K562 (cell line): ENCODE results near the gene RHOA. TPM values are rescaled to one million over a fixed set of nuclear protein-coding genes. Genes with fewer than 3 reads are reported as not detected.

Experiments
- ATAC-seq: fragments of 200-7000 bp; cut with Tn5 transposase; 3 replicates; pipeline ENCODE4 v1.9.1; 2020; ENCODE audit warnings: moderate library complexity
- BruUV-seq: library from RNA; stranded (reverse); fragments of 400-500 nt; replicated peaks from 2 replicates; lab custom pipeline; 2021; lab: Mats Ljungman, UMichigan
- CTCF ChIA-PET: fragments of 300-600 bp; formaldehyde crosslinking; extraction: SDS; loops from one replicate; lab custom pipeline; 2021; ENCODE audit warnings: low intra/inter-chr PET ratio; lab: Yijun Ruan, JAX
- POLR2A ChIA-PET: fragments of 300-600, 350-650 bp; sonication (Branson Sonifier 250); formaldehyde crosslinking; extraction: SDS; loops from one replicate; lab custom pipeline; 2021; ENCODE audit warnings: antibody characterized with exemption, inconsistent platforms; lab: Yijun Ruan, JAX
- DNase-seq, 4 experiments: peaks; one replicate each; pipeline versions ENCODE4 v3.0.0 to v3.0.0-alpha.2; 2011 to 2018; ENCODE audit warnings: low spot score in 3 of 4, mixed read lengths in 3 of 4; ENCODE audit errors: extremely low read depth in 1 of 4
- FAIRE-seq: peaks from 2 replicates; lab custom pipeline; 2011; peaks lifted over from hg19 to GRCh38; lab: Jason Lieb, UNC
- H2AFZ ChIP-seq: 2 replicates; pipeline ENCODE4 v1.6.0; 2011; ENCODE audit warnings: low read depth, low read length, control low read depth, inconsistent platforms
- H3K27ac ChIP-seq: fragments of 200-600 bp; 3 replicates; pipeline ENCODE4 v1.8.0; 2011; ENCODE audit warnings: low read depth, mild to moderate bottlenecking, control low read depth, inconsistent platforms, low read length, moderate library complexity, mixed read lengths; ENCODE audit errors: extremely low read depth
- H3K27me3 ChIP-seq, 2 experiments: fragments of 300-600 bp in 1 of 2; 2 replicates in 1 of 2; 3 replicates in 1 of 2; pipeline versions ENCODE4 v1.6.0 to v1.8.0; 2011; ENCODE audit warnings: inconsistent platforms in 2 of 2, low read length in 2 of 2, mild to moderate bottlenecking in 1 of 2, mixed read lengths in 1 of 2, moderate library complexity in 1 of 2; ENCODE audit not compliant: control insufficient read depth in 2 of 2, insufficient read depth in 2 of 2
- H3K36me3 ChIP-seq: fragments of 300-600 bp; 3 replicates; pipeline ENCODE4 v1.8.0; 2011; ENCODE audit warnings: mild to moderate bottlenecking, low read length, inconsistent platforms; ENCODE audit not compliant: control insufficient read depth, insufficient read depth
- H3K4me1 ChIP-seq, 2 experiments: fragments of 200-600 bp in 1 of 2; replicated peaks in 1 of 2; 2 replicates in 1 of 2; 3 replicates in 1 of 2; pipeline versions ENCODE4 v1.5.1 to v1.8.0; 2011; ENCODE audit warnings: inconsistent platforms in 2 of 2, low read length in 2 of 2, mild to moderate bottlenecking in 1 of 2, mixed read lengths in 1 of 2, moderate library complexity in 1 of 2; ENCODE audit not compliant: control insufficient read depth in 2 of 2, insufficient read depth in 2 of 2
- H3K4me2 ChIP-seq: 2 replicates; pipeline ENCODE4 v1.6.1; 2011; ENCODE audit warnings: low read length, control low read depth, inconsistent platforms, mixed read lengths; ENCODE audit not compliant: insufficient read depth
- H3K4me3 ChIP-seq: fragments of 200-600 bp; sonication (generic), shearing (Covaris generic); 2 replicates; pipeline ENCODE4 v1.5.1; 2016; ENCODE audit warnings: control low read depth, inconsistent platforms
- H3K79me2 ChIP-seq: fragments of 200-600 bp; 3 replicates; pipeline ENCODE4 v1.8.0; 2011; ENCODE audit warnings: low read length, inconsistent platforms; ENCODE audit not compliant: control insufficient read depth, insufficient read depth
- H3K9ac ChIP-seq, 2 experiments: 2 replicates each; pipeline versions ENCODE4 v1.6.0 to v1.6.1; 2011; ENCODE audit warnings: low read depth in 2 of 2, low read length in 2 of 2, control low read depth in 1 of 2, inconsistent platforms in 1 of 2, mild to moderate bottlenecking in 1 of 2, mixed read lengths in 1 of 2; ENCODE audit not compliant: insufficient read depth in 1 of 2
- H3K9me1 ChIP-seq: one replicate; pipeline ENCODE4 v1.6.0; 2011; ENCODE audit warnings: inconsistent platforms, mild to moderate bottlenecking, low read length, moderate library complexity; ENCODE audit not compliant: control insufficient read depth, insufficient read depth
- H3K9me3 ChIP-seq: replicated peaks from 2 replicates; pipeline ENCODE4 v1.5.1; 2011; ENCODE audit warnings: low read depth, low read length, inconsistent platforms; ENCODE audit not compliant: control insufficient read depth, insufficient read depth
- H4K20me1 ChIP-seq: replicated peaks from 2 replicates; pipeline ENCODE4 v1.6.1; 2011; ENCODE audit warnings: low read length, inconsistent platforms, mixed read lengths; ENCODE audit not compliant: control insufficient read depth, insufficient read depth
- DIDO1 ChIP-seq: fragments of 450-650 bp; IDR thresholded peaks from 2 replicates; pipeline ENCODE4 v1.6.1; 2016; ENCODE audit warnings: low read depth, missing biosample characterization, missing genetic modification characterization
- GABPB2 ChIP-seq: fragments of 250-450 bp; sonication (Bioruptor Pico); conservative IDR thresholded peaks from 2 replicates; pipeline ENCODE4 v1.5.1; 2021; ENCODE audit warnings: mild to moderate bottlenecking
- HDAC3 ChIP-seq: fragments of 450-650 bp; IDR thresholded peaks from 2 replicates; pipeline ENCODE4 v1.6.1; 2018; ENCODE audit warnings: borderline replicate concordance, mild to moderate bottlenecking, moderate library complexity; ENCODE audit not compliant: partially characterized antibody
- NR3C1 ChIP-seq: sonication (generic); formaldehyde crosslinking; IDR thresholded peaks from 2 replicates; pipeline ENCODE4 v1.8.1; 2022; ENCODE audit warnings: missing genetic modification reagents
- PATZ1 ChIP-seq: fragments of 250-450 bp; sonication (Bioruptor Pico); IDR thresholded peaks from 2 replicates; pipeline ENCODE4 v1.5.0; 2020; ENCODE audit warnings: mild to moderate bottlenecking, borderline replicate concordance
- POLR2H ChIP-seq: IDR thresholded peaks from 2 replicates; pipeline ENCODE4 v1.6.1; 2016; ENCODE audit warnings: missing genetic modification characterization, low read depth, mild to moderate bottlenecking, control low read depth, missing compliant biosample characterization, moderate library complexity
- SIX5 ChIP-seq, 2 experiments: IDR thresholded peaks; 2 replicates each; pipeline ENCODE4 v1.6.1; 2011; ENCODE audit warnings: low read length in 2 of 2, borderline replicate concordance in 1 of 2, low read depth in 1 of 2, mild to moderate bottlenecking in 1 of 2, moderate library complexity in 1 of 2; ENCODE audit not compliant: insufficient read depth in 1 of 2
- XRCC3 ChIP-seq: fragments of 450-650 bp; IDR thresholded peaks from 2 replicates; pipeline ENCODE4 v1.6.1; 2017; ENCODE audit warnings: mild to moderate bottlenecking, moderate library complexity
- WGBS: fragments of 100-300 bp; shearing (Covaris generic); methylation state at CpG from one replicate; pipeline ENCODE4 v1.1.6; 2016; ENCODE audit warnings: low coverage, mixed read lengths; ENCODE audit not compliant: insufficient coverage; ENCODE audit errors: missing lambda C conversion rate; 5-methylcytosine and 5-hydroxymethylcytosine counted together
- in situ Hi-C: fragments of 300-500 bp; cut with MboI; formaldehyde crosslinking; loops from 4 replicates; pipeline ENCODE4 v1.15.0; 2018; ENCODE audit warnings: inconsistent platforms, mixed read lengths
- intact Hi-C: fragments of 100-400 bp; cut with micrococcal nuclease; formaldehyde crosslinking; loops from 2 replicates; pipeline ENCODE4 v1.14.2; 2022
- polyA plus RNA-seq, 8 experiments: library from polyadenylated mRNA; depleted of rRNA in 4 of 8; stranded (reverse) in 5 of 8; unstranded in 3 of 8; fragments of >200 nt; fragmentation: Nextera tagmentation in 2 of 8; fragmentation: Illumina TruSeq in 1 of 8; extraction: Ambion mirVana in 2 of 8; extraction: Trizol in 1 of 8; gene quantifications; 2 replicates each; pipeline versions ENCODE4 v1.2.1 to v1.2.3, GENCODE V29; 2011 to 2014; ENCODE audit warnings: inconsistent platforms in 1 of 8, missing spikeins in 1 of 8
- total RNA-seq, 7 experiments: library from RNA; depleted of rRNA in 6 of 7; stranded (reverse); fragments of >200 nt in 6 of 7; fragmentation: Illumina TruSeq in 2 of 7; extraction: Trizol in 2 of 7; gene quantifications; 2 replicates each; pipeline versions ENCODE4 v1.2.1 to v1.2.3, GENCODE V29; 2011 to 2021; ENCODE audit warnings: low replicate concordance in 1 of 7
- TF ChIP-seq, protein P1 (sequence below), 2 experiments: fragments of 200-800 bp in 1 of 2; sonication (Bioruptor generic) in 1 of 2; sonication (generic) in 1 of 2; formaldehyde crosslinking in 1 of 2; IDR thresholded peaks in 1 of 2; conservative IDR thresholded peaks in 1 of 2; 2 replicates each; pipeline versions ENCODE4 v1.5.0 to v1.6.1; 2016 to 2020; ENCODE audit warnings: missing compliant biosample characterization in 1 of 2, missing genetic modification characterization in 1 of 2, missing genetic modification reagents in 1 of 2

The RHOA gene
- total and polyA plus RNA-seq, 9 of the 15 experiments (the other 6 are each of a cell fraction or from before 2014, with no cell fraction given): 136 to 540 (median 236) TPM

DNA sequence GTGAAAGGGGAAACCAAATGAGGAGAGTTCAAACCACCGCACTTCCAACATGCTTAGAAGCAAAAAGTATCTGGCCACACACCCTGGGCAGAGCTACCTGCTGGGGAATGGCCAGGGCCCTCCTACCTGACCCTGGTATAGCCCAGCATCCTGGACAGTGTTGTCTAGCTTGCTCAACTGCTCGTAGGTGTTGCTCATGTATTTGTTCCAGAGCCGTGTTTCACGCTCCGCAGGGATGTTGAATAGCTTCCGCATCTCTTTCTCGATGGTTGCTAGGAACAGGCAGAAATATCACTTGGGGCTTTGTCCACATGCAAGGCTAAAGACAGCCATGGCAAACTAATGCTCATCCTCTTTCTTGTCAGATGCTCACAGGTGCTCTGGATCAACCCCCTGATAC lies 87.0 kb downstream of the RHOA start:
- Histone ChIP-seq H3K9me3 (no peaks in the 10 kb centered on the region), H3K27ac (no peak overlapping the region), H3K9ac (no peak overlapping the region), H3K9me1 (no peaks in the 10 kb centered on the region), H3K4me2 (no peak overlapping the region), H3K79me2 (no peaks in the 10 kb centered on the region), H3K36me3 (peaks cover 73% of the 10 kb centered on the region), H4K20me1 (no peaks in the 10 kb centered on the region), H3K4me1 (no peaks in the 10 kb centered on the region), H2AFZ (no peak overlapping the region), H3K4me3 (no peak overlapping the region), H3K27me3 (no peaks in the 10 kb centered on the region)
- no TSS peak for BruUV-seq
- intact Hi-C loops (no loop called here), in situ Hi-C loops (no loop called here)
- ChIA-PET CTCF (no interaction called here), POLR2A (interaction anchor here (0.6 to 1.6 kb wide), 2 partner anchors 10 to 66 kb away, joined by 3 to 4 read pairs; no protein-coding TSS in a partner anchor)
- ATAC-seq: no peak
- no peak for DNase-seq
- 96% methylated on average over 6 of the region's 7 CpGs for WGBS
- no peak for TF ChIP-seq GABPB2 (CRISPR knock-in tag)
- TF ChIP-seq NR3C1 (CRISPR knock-in tag): no peak
- TF ChIP-seq DIDO1 (tag): no peak
- no peak for TF ChIP-seq POLR2H (tag)
- no peak for FAIRE-seq

GRCh38 chr3:49316696-49317457 lies 94.9 kb downstream of the RHOA start:
- 99% methylated on average over 14 of the region's 16 CpGs for WGBS
- ATAC-seq (no peak), DNase-seq (no peak), FAIRE-seq (no peak)
- Histone ChIP-seq H3K4me1 (no peaks in the 10 kb centered on the region; a peak in 1 of 5 replicates), H3K27me3 (no peaks in the 10 kb centered on the region), H3K9ac (no peak overlapping the region), H3K36me3 (peaks cover 42% of the 10 kb centered on the region; the same call in 2 of the 3 replicates), H3K9me1 (no peaks in the 10 kb centered on the region), H3K9me3 (no peaks in the 10 kb centered on the region), H3K4me3 (no peak overlapping the region), H4K20me1 (no peaks in the 10 kb centered on the region), H3K4me2 (no peak overlapping the region), H3K79me2 (no peaks in the 10 kb centered on the region), H2AFZ (no peak overlapping the region), H3K27ac (no peak overlapping the region)
- in situ Hi-C loops (no loop called here), intact Hi-C loops (no loop called here)
- CTCF ChIA-PET: no interaction called here
- POLR2A ChIA-PET: interaction anchor here (0.7 to 1.5 kb wide), 2 partner anchors 10 to 134 kb away, joined by 3 to 4 read pairs; no protein-coding TSS in a partner anchor
- no TSS peak for BruUV-seq
- no peak for TF ChIP-seq XRCC3
- TF ChIP-seq PATZ1: no peak
- TF ChIP-seq, protein P1, sequence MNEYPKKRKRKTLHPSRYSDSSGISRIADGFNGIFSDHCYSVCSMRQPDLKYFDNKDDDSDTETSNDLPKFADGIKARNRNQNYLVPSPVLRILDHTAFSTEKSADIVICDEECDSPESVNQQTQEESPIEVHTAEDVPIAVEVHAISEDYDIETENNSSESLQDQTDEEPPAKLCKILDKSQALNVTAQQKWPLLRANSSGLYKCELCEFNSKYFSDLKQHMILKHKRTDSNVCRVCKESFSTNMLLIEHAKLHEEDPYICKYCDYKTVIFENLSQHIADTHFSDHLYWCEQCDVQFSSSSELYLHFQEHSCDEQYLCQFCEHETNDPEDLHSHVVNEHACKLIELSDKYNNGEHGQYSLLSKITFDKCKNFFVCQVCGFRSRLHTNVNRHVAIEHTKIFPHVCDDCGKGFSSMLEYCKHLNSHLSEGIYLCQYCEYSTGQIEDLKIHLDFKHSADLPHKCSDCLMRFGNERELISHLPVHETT (CRISPR knock-in tag; conservative IDR thresholded peaks at IDR 0.05 in 1 of 2, IDR thresholded peaks at IDR 0.05 in 1 of 2): no peak
- TF ChIP-seq SIX5 (IDR thresholded peaks at IDR 0.05; ENCODE audit: borderline replicate concordance in 1 of 2, insufficient read depth in 1 of 2, low read depth in 1 of 2, low read length in 2 of 2): no peak
- no peak for TF ChIP-seq HDAC3
